Subcutaneous adipose tissue (tissue), 4 donors: Measurements from ENCODE around the gene SLC25A28. TPM values are rescaled to one million over a fixed set of nuclear protein-coding genes. Genes with fewer than 3 reads are reported as not detected.

Source experiments
- total RNA-seq, 4 donors: library from RNA; depleted of rRNA; stranded (reverse); fragments of >200 nt; gene quantifications; one replicate each; pipeline ENCODE4 v1.1.0, GENCODE V29; 2016
- TF ChIP-seq, protein P1 (sequence below): fragments of 450-650 bp; IDR thresholded peaks from one replicate; pipeline ENCODE4 v1.5.1; 2016; ENCODE audit warnings: low read depth, mild to moderate bottlenecking, control low read depth, antibody characterized with exemption, moderate library complexity

The SLC25A28 gene
- total RNA-seq, 4 donors from 2014 or later: 29.5 to 42.8 (median 32.2) TPM

GRCh38 chr10:99623919-99624318, 3.7 kb upstream of the SLC25A28 start:
- TF ChIP-seq, protein P1, sequence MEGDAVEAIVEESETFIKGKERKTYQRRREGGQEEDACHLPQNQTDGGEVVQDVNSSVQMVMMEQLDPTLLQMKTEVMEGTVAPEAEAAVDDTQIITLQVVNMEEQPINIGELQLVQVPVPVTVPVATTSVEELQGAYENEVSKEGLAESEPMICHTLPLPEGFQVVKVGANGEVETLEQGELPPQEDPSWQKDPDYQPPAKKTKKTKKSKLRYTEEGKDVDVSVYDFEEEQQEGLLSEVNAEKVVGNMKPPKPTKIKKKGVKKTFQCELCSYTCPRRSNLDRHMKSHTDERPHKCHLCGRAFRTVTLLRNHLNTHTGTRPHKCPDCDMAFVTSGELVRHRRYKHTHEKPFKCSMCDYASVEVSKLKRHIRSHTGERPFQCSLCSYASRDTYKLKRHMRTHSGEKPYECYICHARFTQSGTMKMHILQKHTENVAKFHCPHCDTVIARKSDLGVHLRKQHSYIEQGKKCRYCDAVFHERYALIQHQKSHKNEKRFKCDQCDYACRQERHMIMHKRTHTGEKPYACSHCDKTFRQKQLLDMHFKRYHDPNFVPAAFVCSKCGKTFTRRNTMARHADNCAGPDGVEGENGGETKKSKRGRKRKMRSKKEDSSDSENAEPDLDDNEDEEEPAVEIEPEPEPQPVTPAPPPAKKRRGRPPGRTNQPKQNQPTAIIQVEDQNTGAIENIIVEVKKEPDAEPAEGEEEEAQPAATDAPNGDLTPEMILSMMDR: no peak

DNA sequence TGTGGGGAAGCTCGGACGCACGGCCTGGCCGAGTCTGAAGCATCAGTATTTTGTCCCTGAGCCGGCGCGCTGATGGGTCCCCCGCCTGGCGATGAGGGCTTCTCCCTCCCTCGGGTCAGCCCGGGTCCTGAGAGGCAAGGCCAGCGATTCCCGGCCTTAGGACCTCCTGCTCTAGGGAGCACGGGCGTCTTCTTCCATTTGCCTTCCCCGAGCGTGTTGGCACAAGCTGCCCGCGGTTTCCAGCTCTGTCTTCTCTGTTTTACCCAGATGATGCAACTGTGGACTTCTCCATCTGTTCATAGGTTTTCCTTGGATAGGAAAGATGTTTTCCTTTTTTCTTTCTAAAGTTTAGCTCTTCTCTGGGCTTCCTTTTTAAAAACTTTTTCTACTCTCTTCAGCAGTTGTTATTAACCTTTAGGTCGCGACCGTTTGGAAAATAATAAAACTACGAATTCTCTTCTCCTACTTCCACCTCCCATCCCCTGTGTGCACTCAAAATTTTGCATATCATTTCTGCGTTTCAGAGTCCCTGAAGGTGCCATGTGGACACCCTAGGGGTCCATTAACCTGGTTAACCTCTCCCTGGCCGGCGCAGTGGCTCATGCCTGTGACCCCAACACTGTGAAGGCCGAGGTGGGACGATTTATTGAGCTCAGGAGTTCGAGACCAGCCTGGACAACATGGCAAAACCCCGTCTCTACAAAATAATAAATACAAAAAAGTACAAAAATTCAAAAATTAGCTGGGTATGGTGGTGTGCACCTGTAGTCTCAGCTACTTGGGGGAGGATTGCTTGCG, 1.4 kb upstream of the SLC25A28 start:
- TF ChIP-seq, protein P1: no peak

GRCh38 chr10:99620711-99621453, 643 bp upstream of the SLC25A28 start:
- TF ChIP-seq, protein P1: no peak

DNA sequence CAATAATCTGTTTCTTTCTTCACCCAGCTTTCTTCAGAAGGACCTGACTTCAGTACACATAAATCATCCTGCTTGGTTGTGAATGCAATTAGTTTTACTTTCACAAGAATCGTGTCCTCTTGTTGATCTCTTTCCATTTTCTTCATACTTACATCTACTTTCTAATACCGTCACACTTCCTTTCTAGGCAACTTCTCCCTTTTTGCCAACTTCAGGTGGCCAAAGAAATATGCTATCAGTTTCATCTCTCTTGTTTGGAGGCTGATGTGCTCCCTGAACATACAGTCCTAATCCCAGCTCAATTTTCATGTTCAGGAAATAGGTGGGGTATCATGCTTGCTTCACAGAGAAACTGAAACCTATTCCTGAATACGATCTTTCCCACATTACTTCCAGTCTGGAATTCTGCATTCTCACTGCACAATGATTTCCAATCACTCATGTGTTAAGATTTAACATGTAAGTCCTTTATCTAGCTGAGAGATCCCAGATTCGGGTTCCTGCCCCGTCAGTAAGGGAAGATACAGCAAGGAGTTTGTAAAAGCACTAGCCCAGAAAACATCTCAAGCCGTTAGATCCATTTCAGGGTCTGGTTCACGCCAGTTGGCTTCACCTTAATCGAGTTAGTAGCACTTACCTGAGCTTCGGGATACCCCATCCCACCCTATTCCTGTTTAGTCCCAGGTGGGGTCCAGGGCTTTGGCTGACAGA, 994 bp downstream of the SLC25A28 start:
- TF ChIP-seq, protein P1: no peak

GRCh38 chr10:99617696-99618095, 2.5 kb downstream of the SLC25A28 start:
- TF ChIP-seq, protein P1: no peak

GRCh38 chr10:99615426-99615825, 4.8 kb downstream of the SLC25A28 start:
- TF ChIP-seq, protein P1: no peak
